Mucosa of rectum (tissue), 2 donors: ENCODE measurements around the gene NAV1.
A peak's percentile ranks its signal among the peaks of the same experiment; 100 is the strongest.
"Not testable (repeated sequence)": the region's sequence is repeated elsewhere in the genome, so short reads cannot be mapped to it uniquely, and the experiment has no call there.

Experiments used
- H3K27ac ChIP-seq, 2 donors: one replicate each; pipeline ENCODE4 v1.7.0; 2013; ENCODE audit warnings: inconsistent platforms in 2 of 2, low read depth in 2 of 2, low read length in 2 of 2
- H3K27me3 ChIP-seq, 2 donors: one replicate each; pipeline ENCODE4 v1.7.0; 2013; ENCODE audit warnings: low read length in 2 of 2; ENCODE audit not compliant: control insufficient read depth in 2 of 2, insufficient read depth in 2 of 2
- H3K36me3 ChIP-seq, 2 donors: one replicate each; pipeline ENCODE4 v1.7.0; 2013; ENCODE audit warnings: low read length in 2 of 2; ENCODE audit not compliant: control insufficient read depth in 2 of 2, insufficient read depth in 2 of 2
- H3K4me1 ChIP-seq, 2 donors: one replicate each; pipeline ENCODE4 v1.7.0; 2013; ENCODE audit warnings: low read length in 2 of 2, mild to moderate bottlenecking in 1 of 2; ENCODE audit not compliant: control insufficient read depth in 2 of 2, insufficient read depth in 2 of 2
- H3K4me3 ChIP-seq, 2 donors: one replicate each; pipeline ENCODE4 v1.7.0; 2013; ENCODE audit warnings: low read length in 2 of 2
- H3K9ac ChIP-seq, 2 donors: one replicate each; pipeline ENCODE4 v1.7.0; 2013; ENCODE audit warnings: low read length in 2 of 2, low read depth in 1 of 2, mild to moderate bottlenecking in 1 of 2
- H3K9me3 ChIP-seq, 2 donors: one replicate each; pipeline ENCODE4 v1.7.0; 2013; ENCODE audit warnings: low read length in 2 of 2; ENCODE audit not compliant: control insufficient read depth in 2 of 2
- donor health status: healthy.
- donor health status: Normal muscosa, but diverticular disease.

The NAV1 gene

DNA sequence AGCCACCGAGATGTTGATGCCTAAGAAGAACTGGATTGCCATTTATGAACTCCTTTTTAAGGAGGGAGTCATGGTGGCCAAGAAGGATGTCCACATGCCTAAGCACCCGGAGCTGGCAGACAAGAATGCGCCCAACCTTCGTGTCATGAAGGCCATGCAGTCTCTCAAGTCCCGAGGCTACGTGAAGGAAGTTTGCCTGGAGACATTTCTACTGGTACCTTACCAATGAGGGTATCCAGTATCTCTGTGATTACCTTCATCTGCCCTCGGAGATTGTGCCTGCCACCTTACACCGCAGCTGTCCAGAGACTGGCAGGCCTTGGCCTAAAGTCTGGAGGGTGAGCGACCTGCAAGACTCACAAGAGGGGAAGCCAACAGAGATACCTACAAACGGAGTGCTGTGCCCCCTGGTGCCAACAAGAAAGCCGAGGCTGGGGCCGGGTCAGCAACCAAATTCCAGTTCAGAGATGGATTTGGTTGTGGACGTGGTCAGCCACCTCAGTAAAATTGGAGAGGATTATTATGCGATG is 18.8 kb upstream of the NAV1 start:
- H3K4me1 ChIP-seq, H3K27ac ChIP-seq, H3K9ac ChIP-seq, H3K27me3 ChIP-seq, H3K36me3 ChIP-seq, H3K9me3 ChIP-seq, H3K4me3 ChIP-seq: not testable (repeated sequence)

DNA sequence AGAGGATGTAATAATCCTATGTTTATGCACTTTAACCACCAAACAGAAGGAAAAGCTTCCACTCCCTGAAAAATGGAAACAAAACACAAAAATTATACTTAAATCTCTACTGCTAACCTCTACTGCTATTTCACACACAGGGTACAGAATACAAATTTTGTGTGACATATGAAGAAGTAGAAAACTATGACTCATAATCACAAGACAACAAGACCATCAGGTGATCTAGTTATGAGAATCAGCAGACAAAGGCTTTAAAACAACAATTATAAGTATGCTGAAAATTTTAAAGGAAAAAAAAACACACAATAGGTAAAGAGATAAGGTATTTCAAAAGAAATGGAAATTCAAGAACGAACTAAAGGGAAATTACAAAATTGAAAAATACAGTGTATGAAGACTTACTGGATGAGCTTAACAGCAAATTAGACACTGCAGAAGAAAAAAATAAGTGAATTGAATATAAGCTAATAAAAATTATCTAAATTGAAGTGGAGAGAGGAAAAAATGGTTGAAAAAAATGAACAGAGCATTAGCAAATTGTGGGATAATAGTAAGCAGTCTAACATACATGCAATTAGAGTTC is 13.6 kb upstream of the NAV1 start:
- Histone ChIP-seq H3K9me3 (no peaks in the 10 kb centered on the region), H3K27me3 (no peaks in the 10 kb centered on the region), H3K4me3 (no peak overlapping the region), H3K9ac (no peak overlapping the region), H3K36me3 (no peaks in the 10 kb centered on the region), H3K27ac (no peak overlapping the region), H3K4me1 (no peaks in the 10 kb centered on the region)

DNA sequence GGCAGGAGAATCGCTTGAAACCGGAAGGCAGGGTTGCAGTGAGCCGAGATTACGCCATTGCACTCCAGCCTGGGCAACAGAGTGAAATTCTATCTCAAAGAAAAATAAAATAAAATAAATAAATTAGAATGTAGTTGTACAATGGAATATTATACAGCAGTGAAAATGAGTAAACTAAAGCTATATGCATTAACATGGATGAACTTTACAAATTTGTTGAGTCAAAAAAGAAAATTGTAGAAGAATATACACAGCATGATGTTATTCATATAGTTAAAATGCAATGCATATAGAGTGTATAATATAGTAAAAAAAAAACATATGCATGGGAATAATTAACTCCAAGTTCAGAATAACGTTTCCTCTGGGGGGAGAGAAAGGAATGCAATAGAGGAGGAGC is 11.0 kb upstream of the NAV1 start:
- H3K9me3 ChIP-seq: no peaks in the 10 kb centered on the region
- H3K27me3 ChIP-seq: no peaks in the 10 kb centered on the region
- peaks cover 0 to 5% of the 10 kb centered on the region in 2 donors for H3K4me1 ChIP-seq
- H3K4me3 ChIP-seq: no peak overlapping the region
- no peak overlapping the region for H3K27ac ChIP-seq
- H3K9ac ChIP-seq: no peak overlapping the region
- no peaks in the 10 kb centered on the region for H3K36me3 ChIP-seq

DNA sequence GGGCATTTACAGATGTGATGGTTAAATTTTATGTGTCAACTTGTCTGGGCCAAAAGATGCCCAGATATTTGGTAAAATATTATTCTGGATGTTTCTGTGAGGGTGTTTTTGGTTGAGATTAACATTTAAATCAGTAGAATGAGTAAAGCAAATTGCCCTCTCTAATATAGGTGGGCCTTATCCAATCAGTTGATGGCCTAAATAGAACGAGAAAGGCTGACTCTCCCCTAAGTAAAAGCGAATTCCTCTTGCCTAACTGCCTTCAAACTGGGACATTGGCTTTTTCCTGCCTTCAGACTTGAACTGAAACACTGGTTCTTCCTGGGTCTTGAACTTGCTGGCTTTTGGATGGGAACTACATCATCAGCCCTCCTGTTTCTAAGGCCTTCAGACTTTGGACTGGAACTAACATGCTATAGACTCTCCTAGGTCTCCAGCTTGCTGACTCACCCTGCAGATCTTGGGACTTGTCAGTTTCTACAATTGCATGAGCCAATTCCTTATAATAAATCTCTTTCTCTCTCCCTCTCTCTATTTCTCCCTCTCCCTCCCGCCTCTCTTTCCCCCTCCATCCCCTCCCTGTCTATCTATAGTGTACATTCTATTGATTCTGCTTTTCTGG is 10.2 kb upstream of the NAV1 start:
- Histone ChIP-seq H3K9me3 (no peaks in the 10 kb centered on the region), H3K27me3 (no peaks in the 10 kb centered on the region), H3K36me3 (no peaks in the 10 kb centered on the region), H3K4me1 (peaks cover 0 to 5% of the 10 kb centered on the region in 2 donors), H3K4me3 (no peak overlapping the region), H3K9ac (no peak overlapping the region), H3K27ac (no peak overlapping the region)

DNA sequence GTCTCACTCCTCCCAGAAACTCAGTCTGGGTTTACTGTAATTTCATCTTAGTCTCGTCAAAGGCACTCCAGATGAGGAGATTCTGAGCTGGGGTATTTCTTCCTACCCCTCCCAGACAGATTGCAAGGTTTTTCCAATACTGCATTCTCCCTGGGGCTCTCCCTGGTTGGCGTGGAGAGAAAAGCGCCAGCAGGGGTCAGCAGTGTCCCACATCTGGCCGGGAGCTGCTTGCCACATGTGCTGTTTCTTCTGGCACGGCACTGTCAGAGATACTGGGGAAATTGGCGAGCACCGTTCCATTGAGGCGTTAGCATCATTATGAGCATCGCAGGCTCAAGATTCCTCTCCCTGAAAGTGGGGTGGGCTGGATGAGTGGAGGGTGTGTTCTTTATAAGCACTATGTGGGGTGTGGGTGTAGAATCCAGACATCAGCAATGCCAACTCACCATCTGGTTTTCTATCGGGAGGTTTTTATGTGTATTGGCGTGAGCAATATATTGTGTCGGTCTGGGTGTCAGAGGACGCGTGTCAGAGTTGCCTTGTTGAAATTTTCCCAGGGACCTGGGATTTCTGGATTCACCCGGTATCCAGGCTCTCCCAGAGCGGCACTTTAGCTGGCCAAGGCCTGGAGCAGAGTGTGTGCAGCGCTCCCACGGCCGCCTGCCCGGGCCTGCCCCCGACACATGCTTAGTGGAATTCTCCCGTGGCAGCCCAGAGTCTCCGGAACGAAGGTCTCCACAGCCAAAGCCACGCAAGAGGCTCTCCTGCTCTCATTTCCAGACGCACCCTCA is 8.0 kb upstream of the NAV1 start:
- Histone ChIP-seq H3K27ac (peak overlapping the region in 1 of 2 donors; percentile 11), H3K36me3 (no peaks in the 10 kb centered on the region), H3K9ac (no peak overlapping the region), H3K27me3 (no peaks in the 10 kb centered on the region), H3K9me3 (no peaks in the 10 kb centered on the region), H3K4me1 (peaks cover 0 to 5% of the 10 kb centered on the region in 2 donors), H3K4me3 (no peak overlapping the region)

DNA sequence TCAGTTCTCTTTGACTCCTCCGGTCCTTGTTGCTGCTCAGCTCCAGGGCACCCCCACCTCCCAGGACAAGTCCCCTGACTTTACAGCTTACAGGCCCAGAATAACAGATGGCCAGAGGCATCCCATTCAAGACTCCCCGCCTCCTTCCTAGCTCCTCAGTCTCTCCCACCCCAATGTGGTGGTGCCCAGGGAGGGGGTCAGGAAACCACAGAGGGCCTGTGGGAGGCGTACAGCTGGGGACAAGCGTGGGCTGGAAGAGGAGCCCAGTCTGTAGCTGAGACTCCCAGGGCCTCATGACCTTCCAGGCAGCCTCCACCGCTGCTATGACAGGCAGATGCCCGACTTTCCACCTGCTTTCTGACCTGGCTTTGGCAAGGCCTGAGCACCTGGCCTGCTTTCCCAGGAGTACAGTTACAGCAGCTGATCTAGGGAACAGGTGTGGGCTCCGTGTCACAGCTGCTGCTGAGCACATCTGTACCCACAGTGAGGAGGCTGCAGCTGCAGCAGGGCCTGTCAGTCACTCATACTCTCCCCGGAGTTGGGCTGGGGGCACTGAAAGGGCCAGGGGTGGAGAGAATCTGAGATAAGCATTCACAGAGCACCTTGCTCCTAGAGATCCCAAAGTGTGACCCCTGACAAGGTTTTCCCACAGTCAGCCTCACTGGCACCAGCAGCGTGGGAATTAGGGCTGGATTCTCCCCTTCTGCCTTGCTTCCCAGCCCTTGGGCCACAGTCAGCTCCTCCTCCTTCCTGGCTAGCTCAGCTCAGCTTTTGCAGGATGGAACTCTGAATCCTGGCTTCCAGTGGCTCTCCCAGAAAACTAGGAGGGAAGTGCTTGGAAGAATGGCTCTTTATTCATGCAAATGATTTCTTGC is 7.1 kb upstream of the NAV1 start:
- peak overlapping the region in 1 of 2 donors; percentile 11 for H3K27ac ChIP-seq
- no peaks in the 10 kb centered on the region for H3K36me3 ChIP-seq
- peaks cover 0 to 7% of the 10 kb centered on the region in 2 donors for H3K4me1 ChIP-seq
- no peaks in the 10 kb centered on the region for H3K9me3 ChIP-seq
- no peak overlapping the region for H3K4me3 ChIP-seq
- H3K9ac ChIP-seq: no peak overlapping the region
- H3K27me3 ChIP-seq: peaks cover 0 to under 1% of the 10 kb centered on the region in 2 donors

DNA sequence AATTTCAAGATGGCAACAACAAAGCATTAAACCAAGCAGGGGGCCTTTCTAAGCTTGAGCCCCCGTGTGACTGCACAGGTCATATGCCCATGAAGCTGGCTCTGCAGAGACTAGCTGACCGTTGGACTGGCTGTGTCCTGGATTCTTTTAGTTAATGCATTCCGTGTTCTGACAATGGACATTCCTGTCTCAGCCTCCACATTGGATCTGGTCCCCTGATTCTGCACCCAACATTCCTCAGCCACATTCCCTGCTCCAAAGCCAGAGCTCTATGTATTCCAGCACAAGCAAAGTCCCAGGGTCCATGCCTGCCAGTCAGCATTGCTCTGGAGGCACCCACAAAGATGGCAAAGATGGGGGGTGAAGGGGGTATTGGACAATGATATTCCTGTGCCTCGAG is 5.1 kb upstream of the NAV1 start:
- Histone ChIP-seq H3K36me3 (no peaks in the 10 kb centered on the region), H3K9me3 (no peaks in the 10 kb centered on the region), H3K4me1 (peaks cover 3 to 20% of the 10 kb centered on the region in 2 donors), H3K4me3 (no peak overlapping the region), H3K27ac (no peak overlapping the region), H3K27me3 (peaks cover 18% of the 10 kb centered on the region in 2 donors), H3K9ac (no peak overlapping the region)

DNA sequence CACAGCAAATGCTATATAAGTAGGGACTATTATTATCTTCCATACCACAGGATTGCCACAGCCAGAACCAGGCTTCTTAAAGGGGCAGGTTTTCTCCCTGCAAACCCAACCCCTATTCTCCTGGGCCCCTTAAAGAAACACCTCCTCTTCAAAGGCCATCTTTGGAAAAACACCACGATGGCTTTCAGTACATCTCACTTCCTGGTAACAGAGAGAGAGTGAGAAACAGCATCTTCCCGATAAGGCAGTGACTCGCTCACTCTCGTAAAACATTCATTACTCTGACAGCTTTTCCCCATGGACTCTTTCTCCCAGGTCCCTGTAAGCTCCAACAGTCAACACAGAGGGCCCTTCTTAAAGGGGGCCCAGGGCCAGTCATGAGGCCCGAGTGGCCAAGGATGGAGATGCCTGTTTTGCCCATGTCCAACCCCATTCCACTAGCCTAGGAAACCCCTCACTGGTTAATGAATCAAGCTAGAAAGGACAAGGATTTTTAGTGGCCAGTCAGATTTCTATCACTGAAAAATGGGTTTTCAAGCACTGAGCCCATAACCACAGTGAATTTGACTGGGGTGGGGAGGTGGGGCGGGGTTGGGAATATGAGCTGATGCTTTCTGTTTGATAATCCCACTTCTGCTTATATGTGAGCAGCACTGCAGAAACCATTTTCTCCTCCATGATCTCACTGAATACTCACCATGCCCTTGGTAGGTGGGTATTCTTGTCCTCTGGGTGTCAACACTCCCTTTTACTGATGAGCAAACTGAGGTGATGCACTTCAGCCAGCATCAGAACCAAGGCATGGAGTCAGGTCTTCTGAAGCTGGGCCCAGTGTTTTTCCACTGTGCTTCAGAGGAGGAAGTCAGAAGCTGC is 3.6 kb upstream of the NAV1 start:
- no peak overlapping the region for H3K4me3 ChIP-seq
- no peaks in the 10 kb centered on the region for H3K9me3 ChIP-seq
- no peaks in the 10 kb centered on the region for H3K36me3 ChIP-seq
- H3K27ac ChIP-seq: peak overlapping the region; percentile 45 to 54
- no peak overlapping the region for H3K9ac ChIP-seq
- H3K4me1 ChIP-seq: peaks cover 9 to 20% of the 10 kb centered on the region in 2 donors
- H3K27me3 ChIP-seq: peaks cover 20 to 25% of the 10 kb centered on the region in 2 donors

DNA sequence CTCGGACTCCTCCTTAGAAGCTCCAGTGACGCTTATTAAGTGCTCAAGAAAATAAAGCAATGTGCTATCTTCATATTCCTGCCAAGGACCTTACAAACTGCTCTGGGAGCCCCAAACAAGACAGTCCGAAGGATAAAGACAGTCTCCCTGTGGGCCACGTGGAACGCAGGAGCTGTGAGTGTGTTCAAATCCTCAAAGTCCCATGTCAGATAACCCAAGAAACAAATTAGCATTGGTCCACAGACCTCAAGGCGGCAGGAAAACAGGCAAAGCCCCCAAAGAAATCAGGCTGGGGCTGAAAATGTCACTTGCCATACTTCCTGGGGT is 3.0 kb upstream of the NAV1 start:
- Histone ChIP-seq H3K27ac (peak overlapping the region; percentile 45 to 54), H3K9me3 (no peaks in the 10 kb centered on the region)

More for the DNA sequence above, 3.0 kb upstream of the NAV1 start:
- H3K4me1 ChIP-seq: peaks cover 9 to 17% of the 10 kb centered on the region in 2 donors
- H3K9ac ChIP-seq: no peak overlapping the region
- H3K27me3 ChIP-seq: peaks cover 21 to 25% of the 10 kb centered on the region in 2 donors
- no peak overlapping the region for H3K4me3 ChIP-seq
- no peaks in the 10 kb centered on the region for H3K36me3 ChIP-seq
